HepG2 (cell line): ENCODE measurements around the gene ABAT. TPM values are rescaled to one million over a fixed set of nuclear protein-coding genes. Genes with fewer than 3 reads are reported as not detected.

Source experiments
- FOSL2 ChIP-seq: sonication (generic); formaldehyde crosslinking; IDR thresholded peaks from 2 replicates; pipeline ENCODE4 v1.4.0; 2020; ENCODE audit warnings: missing genetic modification reagents
- GMEB2 ChIP-seq: IDR thresholded peaks from 2 replicates; pipeline ENCODE4 v1.6.1; 2016; ENCODE audit warnings: missing biosample characterization, missing genetic modification reagents, low read depth
- HNRNPUL1 ChIP-seq: fragments of 200-400 bp; formaldehyde crosslinking; IDR thresholded peaks from 2 replicates; pipeline ENCODE4 v1.6.1; 2017; ENCODE audit warnings: low read depth, mild to moderate bottlenecking, low read length, moderate library complexity
- IRF1 ChIP-seq: sonication (generic); formaldehyde crosslinking; IDR thresholded peaks from 2 replicates; pipeline ENCODE4 v1.4.0; 2020; ENCODE audit warnings: low read depth, mild to moderate bottlenecking, missing genetic modification reagents
- NCOA2 ChIP-seq: sonication (generic); formaldehyde crosslinking; IDR thresholded peaks from 2 replicates; pipeline ENCODE4 v1.8.0; 2022; ENCODE audit warnings: inconsistent platforms
- NFYC ChIP-seq: IDR thresholded peaks from 2 replicates; pipeline ENCODE4 v1.6.1; 2016; ENCODE audit warnings: missing genetic modification reagents, missing compliant biosample characterization
- NPAS2 ChIP-seq: sonication (generic); formaldehyde crosslinking; IDR thresholded peaks from 2 replicates; pipeline ENCODE4 v1.8.0; 2022; ENCODE audit warnings: mild to moderate bottlenecking, missing genetic modification reagents, borderline replicate concordance
- SKIL ChIP-seq: sonication (generic); formaldehyde crosslinking; IDR thresholded peaks from 2 replicates; pipeline ENCODE4 v1.8.0; 2022; ENCODE audit warnings: missing genetic modification reagents, mild to moderate bottlenecking, moderate library complexity, borderline replicate concordance
- SOX13 ChIP-seq, 3 experiments: fragments of 450-650 bp in 1 of 3; sonication (generic) in 1 of 3; formaldehyde crosslinking in 1 of 3; IDR thresholded peaks in 2 of 3; conservative IDR thresholded peaks in 1 of 3; 2 replicates each; pipeline versions ENCODE4 v1.5.0 to v1.6.1; 2016 to 2020; ENCODE audit warnings: antibody characterized with exemption in 1 of 3, mild to moderate bottlenecking in 1 of 3, missing compliant biosample characterization in 1 of 3, missing genetic modification reagents in 1 of 3, moderate library complexity in 1 of 3
- STAT5B ChIP-seq: sonication (generic); formaldehyde crosslinking; IDR thresholded peaks from 2 replicates; pipeline ENCODE4 v1.4.0; 2020; ENCODE audit warnings: missing genetic modification reagents
- TBX2 ChIP-seq: sonication (generic); formaldehyde crosslinking; IDR thresholded peaks from 2 replicates; pipeline ENCODE4 v1.5.0; 2020; ENCODE audit warnings: missing genetic modification reagents, mild to moderate bottlenecking, borderline replicate concordance
- TBX3 ChIP-seq: fragments of 450-650 bp; IDR thresholded peaks from 2 replicates; pipeline ENCODE4 v1.6.1; 2017; ENCODE audit warnings: antibody characterized with exemption, mild to moderate bottlenecking, inconsistent platforms, borderline replicate concordance
- TEAD2 ChIP-seq: sonication (generic); formaldehyde crosslinking; IDR thresholded peaks from 2 replicates; pipeline ENCODE4 v1.9.0; 2021; ENCODE audit warnings: missing genetic modification reagents
- TRIM24 ChIP-seq: sonication (generic); formaldehyde crosslinking; IDR thresholded peaks from 2 replicates; pipeline ENCODE4 v1.8.0; 2022; ENCODE audit warnings: mild to moderate bottlenecking, missing genetic modification reagents
- ZC3H13 ChIP-seq: sonication (generic); formaldehyde crosslinking; IDR thresholded peaks from 2 replicates; pipeline ENCODE4 v1.8.1; 2023; ENCODE audit warnings: mild to moderate bottlenecking, missing genetic modification reagents, moderate library complexity
- ZIK1 ChIP-seq: sonication (generic); formaldehyde crosslinking; IDR thresholded peaks from 2 replicates; pipeline ENCODE4 v1.5.0; 2020; ENCODE audit warnings: mild to moderate bottlenecking, low read depth, missing genetic modification reagents, borderline replicate concordance
- ZNF253 ChIP-seq: sonication (generic); formaldehyde crosslinking; IDR thresholded peaks from 2 replicates; pipeline ENCODE4 v1.8.0; 2022; ENCODE audit warnings: mild to moderate bottlenecking, missing genetic modification reagents, borderline replicate concordance
- ZNF274 ChIP-seq: sonication (generic); formaldehyde crosslinking; IDR thresholded peaks from 2 replicates; pipeline ENCODE4 v1.5.1; 2020; ENCODE audit warnings: mild to moderate bottlenecking, missing genetic modification reagents
- ZNF30 ChIP-seq: sonication (generic); formaldehyde crosslinking; IDR thresholded peaks from 2 replicates; pipeline ENCODE4 v1.5.0; 2020; ENCODE audit warnings: mild to moderate bottlenecking, missing genetic modification reagents
- ZNF512 ChIP-seq: sonication (generic); formaldehyde crosslinking; IDR thresholded peaks from 2 replicates; pipeline ENCODE4 v1.4.0; 2020; ENCODE audit warnings: mild to moderate bottlenecking, missing genetic modification reagents
- ZNF580 ChIP-seq: IDR thresholded peaks from 2 replicates; pipeline ENCODE4 v1.6.1; 2016; ENCODE audit warnings: low read depth, borderline replicate concordance
- ZNF772 ChIP-seq: sonication (generic); formaldehyde crosslinking; IDR thresholded peaks from 2 replicates; pipeline ENCODE4 v1.5.0; 2020; ENCODE audit warnings: mild to moderate bottlenecking, missing genetic modification reagents
- ZNF781 ChIP-seq: sonication (generic); formaldehyde crosslinking; IDR thresholded peaks from 2 replicates; pipeline ENCODE4 v1.5.1; 2020; ENCODE audit warnings: borderline replicate concordance, mild to moderate bottlenecking, missing genetic modification reagents; ENCODE audit errors: not compliant biosample characterization
- ZSCAN25 ChIP-seq: sonication (generic); formaldehyde crosslinking; IDR thresholded peaks from 2 replicates; pipeline ENCODE4 v1.8.0; 2022; ENCODE audit warnings: mild to moderate bottlenecking, missing genetic modification reagents
- polyA plus RNA-seq, 8 experiments: library from polyadenylated mRNA; depleted of rRNA in 3 of 8; stranded (reverse) in 7 of 8; unstranded in 1 of 8; fragments of >200 nt; fragmentation: Illumina TruSeq in 4 of 8; extraction: Trizol in 4 of 8; gene quantifications; 2 replicates each; pipeline versions ENCODE4 v1.2.1 to v1.2.3, GENCODE V29; 2011 to 2016; ENCODE audit warnings: low read depth in 4 of 8, missing spikeins in 1 of 8, mixed read lengths in 1 of 8; ENCODE audit not compliant: insufficient read depth in 1 of 8
- total RNA-seq, 5 experiments: library from RNA; depleted of rRNA; stranded (reverse); fragments of >200 nt; fragmentation: Illumina TruSeq; extraction: Trizol; gene quantifications; 2 replicates each; pipeline ENCODE4 v1.2.3, GENCODE V29; 2016; ENCODE audit warnings: low read depth in 1 of 5

ABAT gene
- total and polyA plus RNA-seq, 2 of the 13 experiments (the other 11 are each of a cell fraction or from before 2014, with no cell fraction given) = 47.6 to 97.3 TPM

GRCh38 chr16:8730335-8730915 is 56.0 kb downstream of the ABAT start (continued):
- TF ChIP-seq ZNF253 = no peak
- TF ChIP-seq TEAD2 (CRISPR knock-in tag) = no peak
- no peak for TF ChIP-seq NPAS2 (CRISPR knock-in tag)
- TF ChIP-seq TBX2 (CRISPR knock-in tag) = 0 out of 2 replicates have a peak, but pooled peaks have one; percentile 26
- no peak for TF ChIP-seq TBX3
- no peak for TF ChIP-seq SOX13 (IDR thresholded peaks at IDR 0.05)
- no peak; a peak in 1 of 4 replicates for TF ChIP-seq SOX13 (CRISPR knock-in tag; conservative IDR thresholded peaks at IDR 0.05 in 1 of 2, IDR thresholded peaks at IDR 0.05 in 1 of 2)
- TF ChIP-seq NFYC (CRISPR knock-in tag) = no peak
- TF ChIP-seq HNRNPUL1 = no peak
- TF ChIP-seq ZNF512 (CRISPR knock-in tag) = no peak
- no peak for TF ChIP-seq TRIM24 (CRISPR knock-in tag)
- no peak for TF ChIP-seq FOSL2 (CRISPR knock-in tag)
- no peak for TF ChIP-seq ZSCAN25 (CRISPR knock-in tag)
- no peak for TF ChIP-seq IRF1
- TF ChIP-seq ZNF772 (CRISPR knock-in tag) = no peak
- TF ChIP-seq ZNF274 = no peak
- 0 out of 2 replicates have a peak, but pooled peaks have one; percentile 4 for TF ChIP-seq ZIK1
- TF ChIP-seq STAT5B = no peak
- TF ChIP-seq GMEB2 (CRISPR knock-in tag) = no peak
- TF ChIP-seq NCOA2 (CRISPR knock-in tag) = no peak
- no peak for TF ChIP-seq ZC3H13 (CRISPR knock-in tag)
- TF ChIP-seq ZNF781 (CRISPR knock-in tag) = no peak
- TF ChIP-seq ZNF30 (CRISPR knock-in tag) = no peak
- TF ChIP-seq ZNF580 = 0 out of 2 replicates have a peak, but pooled peaks have one; percentile 9
- TF ChIP-seq SKIL (CRISPR knock-in tag) = no peak
